CD4-positive, alpha-beta T cell treated with Interleukin-17A for 1 hour (primary cell): ENCODE data around the gene PACRG.
"Not testable (repeated sequence)": the region's sequence is repeated elsewhere in the genome, so short reads cannot be mapped to it uniquely, and the experiment has no call there.

Experiments
- DNase-seq: peaks from one replicate; pipeline ENCODE4 v3.0.0-alpha.2; 2020

The PACRG gene

DNA sequence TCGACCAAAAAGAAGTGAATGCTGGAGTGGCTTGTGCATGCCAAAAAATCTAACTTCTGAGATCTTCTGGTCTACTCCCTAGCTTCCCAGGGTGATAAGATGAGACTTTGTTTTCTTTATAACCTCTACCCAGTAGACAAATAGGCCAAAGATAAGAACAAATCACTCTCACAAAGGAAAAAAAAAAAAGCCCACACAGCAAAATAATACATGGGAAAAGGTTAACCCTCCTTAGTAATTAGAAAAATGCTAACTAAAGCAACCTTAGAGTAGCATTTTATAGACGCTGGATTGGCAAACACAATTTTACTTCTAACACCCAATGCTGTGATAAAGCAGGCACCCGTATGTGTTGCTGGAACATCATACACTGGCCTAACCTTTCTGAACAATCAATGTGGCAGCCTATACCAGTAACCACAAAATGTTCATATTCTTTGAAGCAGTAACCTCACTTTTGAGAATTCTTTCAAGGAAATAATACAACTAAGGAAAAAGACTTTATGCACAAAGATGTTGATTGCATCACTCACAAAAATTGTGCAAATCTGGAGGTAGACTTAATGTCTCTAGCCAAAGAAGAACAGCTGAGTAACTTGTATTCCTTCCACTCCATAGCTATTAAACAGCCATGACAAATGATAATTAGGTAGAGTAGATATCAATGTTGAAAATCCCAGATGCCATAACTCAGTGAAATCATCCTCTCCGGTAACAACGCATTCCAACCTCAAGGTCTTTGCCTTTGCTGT is 570.5 kb downstream of the PACRG start:
- no peak for DNase-seq

DNA sequence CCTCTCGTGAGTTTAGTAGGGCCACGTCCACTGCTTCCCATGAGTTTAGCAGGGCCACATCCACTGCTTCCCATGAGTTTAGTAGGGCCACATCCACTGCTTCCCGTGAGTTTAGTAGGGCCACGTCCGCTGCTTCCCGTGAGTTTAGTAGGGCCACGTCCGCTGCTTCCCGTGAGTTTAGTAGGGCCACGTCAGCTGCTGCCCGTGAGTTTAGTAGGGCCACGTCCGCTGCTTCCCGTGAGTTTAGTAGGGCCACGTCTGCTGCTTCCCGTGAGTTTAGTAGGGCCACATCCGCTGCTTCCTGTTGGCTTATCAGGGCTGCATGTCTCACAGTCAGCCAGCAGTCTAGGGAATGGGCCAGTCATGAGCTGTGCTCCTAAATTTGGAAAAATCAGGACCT is 573.1 kb downstream of the PACRG start:
- no peak for DNase-seq

DNA sequence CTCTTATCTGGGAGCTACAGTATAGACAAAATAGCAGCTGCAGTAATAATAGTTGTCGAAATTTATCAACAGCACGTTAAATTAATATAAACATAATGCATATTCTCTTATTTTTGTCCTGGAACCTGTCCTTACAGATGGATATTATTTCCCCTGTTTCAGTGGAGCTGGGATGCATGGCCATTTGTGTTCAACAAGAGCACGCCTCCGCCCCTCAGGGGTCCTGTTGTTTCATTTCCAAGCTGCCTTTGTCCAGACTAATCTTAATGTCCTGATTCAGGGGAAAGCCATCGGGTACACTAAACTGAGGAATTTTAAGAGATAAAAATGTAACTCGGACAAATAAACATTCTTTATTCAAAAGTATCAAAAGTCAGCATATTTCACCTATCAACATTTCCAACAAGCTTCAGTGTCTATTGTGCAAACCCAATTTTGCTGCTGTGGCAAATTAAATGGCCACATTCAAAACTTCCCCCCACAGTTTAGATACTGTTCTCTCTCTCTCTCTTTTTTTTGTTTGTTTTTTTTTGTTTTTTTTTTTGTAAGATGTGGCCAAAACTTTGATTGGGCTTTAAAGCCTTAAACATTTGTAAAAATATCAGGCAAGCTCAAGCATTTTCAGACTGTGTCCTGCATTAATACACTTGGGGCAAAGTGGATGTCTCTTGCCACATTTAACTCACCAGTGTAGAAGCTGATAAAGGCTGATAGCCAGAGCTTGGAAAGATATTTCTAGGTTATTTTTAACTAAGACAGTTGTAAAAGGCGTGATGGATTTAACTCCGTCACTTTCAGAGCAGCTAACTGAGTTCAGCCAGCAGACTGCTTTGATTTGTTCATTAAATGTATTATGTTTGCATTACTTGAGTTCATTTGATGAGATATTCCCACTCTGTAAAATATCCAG is 574.2 kb downstream of the PACRG start:
- no peak for DNase-seq

DNA sequence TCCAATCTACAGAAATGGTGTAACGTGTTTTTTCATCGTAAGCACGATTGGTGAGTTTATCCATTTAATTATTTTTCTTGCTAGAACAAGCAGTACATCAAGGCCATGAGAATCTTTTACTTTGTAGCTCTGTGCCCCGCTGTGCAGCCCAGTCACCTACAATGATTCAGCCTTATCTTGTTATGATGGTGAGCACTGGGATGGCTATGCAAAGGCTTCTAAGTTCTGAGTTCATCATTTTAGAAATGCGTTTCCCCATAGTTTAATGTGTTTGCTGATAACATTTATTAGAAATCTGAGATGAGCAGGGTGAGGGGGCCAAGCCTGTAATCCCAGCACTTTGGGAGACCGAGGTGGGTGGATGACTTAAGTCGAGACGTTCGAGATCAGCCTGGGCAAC is 575.0 kb downstream of the PACRG start:
- DNase-seq, result no peak

DNA sequence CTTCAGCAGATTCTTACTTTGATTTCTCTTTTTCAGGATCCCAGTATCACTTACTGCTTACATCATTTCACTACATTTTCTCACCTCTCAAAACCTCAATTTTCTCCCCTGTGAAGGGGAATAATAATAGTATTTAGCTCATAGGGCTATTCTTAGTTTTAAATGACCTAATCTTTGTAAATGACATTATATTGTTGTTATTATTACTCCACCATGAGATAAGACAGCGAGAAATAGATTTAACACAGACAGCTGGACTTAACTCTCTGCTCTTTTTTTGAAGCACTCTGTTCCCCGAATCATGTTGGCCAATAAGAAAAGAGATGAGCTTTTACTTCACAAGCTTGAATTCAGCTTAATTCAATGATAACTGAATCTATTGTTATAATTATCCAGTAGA is 578.2 kb downstream of the PACRG start:
- DNase-seq, result no peak

DNA sequence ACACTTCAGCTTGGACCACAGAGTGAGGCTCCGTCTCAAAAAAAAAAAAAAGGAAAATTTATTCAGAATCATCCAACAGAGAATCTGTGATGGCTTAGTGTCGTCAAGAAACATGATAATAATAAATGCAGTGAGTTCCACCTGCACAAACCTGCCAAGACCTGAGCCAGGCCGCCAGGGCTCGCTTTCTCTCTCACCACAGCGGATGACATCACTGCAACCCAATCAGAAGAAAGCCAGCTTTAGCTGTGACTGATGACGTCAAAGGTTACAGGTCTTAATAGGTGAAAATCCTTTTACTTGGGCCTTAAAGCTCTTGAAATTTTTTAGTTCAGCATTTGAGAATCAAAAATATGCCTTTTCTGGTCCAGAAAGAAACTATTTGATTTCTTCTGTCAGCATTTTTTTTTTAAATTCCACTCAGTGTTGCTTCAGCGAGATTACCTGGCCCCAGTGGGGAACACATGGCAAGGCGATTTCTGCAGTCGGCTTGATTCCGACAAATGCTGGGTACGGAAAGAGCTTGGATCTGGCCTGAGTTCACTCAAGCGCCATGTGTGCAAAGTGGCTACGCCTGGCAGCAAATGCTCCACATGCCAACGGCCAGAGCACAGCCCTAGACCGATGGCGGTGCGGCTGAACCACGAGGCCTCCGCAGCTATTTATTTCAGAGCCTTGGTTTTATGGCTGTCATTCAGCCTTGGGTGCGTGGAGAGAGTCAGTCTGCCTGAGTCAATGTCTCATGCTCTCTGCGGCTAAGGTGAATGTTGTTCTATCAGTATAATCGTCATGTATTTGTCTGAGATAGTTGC is 581.1 kb downstream of the PACRG start:
- DNase-seq, result no peak

DNA sequence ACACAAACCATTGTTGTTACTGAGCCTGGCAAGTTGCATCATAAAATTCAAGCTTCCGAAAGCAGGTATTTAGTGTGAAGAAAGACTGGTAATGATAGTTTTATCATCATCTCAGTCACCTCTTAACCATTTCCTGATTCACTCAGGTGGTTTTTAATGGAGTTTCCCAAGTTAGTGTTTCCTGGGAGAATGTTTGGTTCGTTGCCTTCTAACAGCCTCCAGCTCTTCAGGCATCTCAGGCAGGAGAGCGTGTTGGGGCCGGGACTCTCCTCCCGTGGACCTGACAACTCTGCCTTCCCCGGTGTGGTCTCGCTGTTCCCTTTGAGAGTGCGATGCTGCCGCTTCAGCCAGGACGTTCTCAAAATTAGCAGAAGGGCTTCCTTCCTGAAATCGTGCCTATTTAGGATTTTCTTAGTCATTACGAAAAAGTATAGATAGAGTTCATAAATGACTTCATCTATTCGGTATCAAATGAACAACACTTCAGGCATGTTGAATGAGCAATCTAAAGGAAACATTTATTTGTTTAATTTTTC is 581.8 kb downstream of the PACRG start:
- DNase-seq, result no peak

DNA sequence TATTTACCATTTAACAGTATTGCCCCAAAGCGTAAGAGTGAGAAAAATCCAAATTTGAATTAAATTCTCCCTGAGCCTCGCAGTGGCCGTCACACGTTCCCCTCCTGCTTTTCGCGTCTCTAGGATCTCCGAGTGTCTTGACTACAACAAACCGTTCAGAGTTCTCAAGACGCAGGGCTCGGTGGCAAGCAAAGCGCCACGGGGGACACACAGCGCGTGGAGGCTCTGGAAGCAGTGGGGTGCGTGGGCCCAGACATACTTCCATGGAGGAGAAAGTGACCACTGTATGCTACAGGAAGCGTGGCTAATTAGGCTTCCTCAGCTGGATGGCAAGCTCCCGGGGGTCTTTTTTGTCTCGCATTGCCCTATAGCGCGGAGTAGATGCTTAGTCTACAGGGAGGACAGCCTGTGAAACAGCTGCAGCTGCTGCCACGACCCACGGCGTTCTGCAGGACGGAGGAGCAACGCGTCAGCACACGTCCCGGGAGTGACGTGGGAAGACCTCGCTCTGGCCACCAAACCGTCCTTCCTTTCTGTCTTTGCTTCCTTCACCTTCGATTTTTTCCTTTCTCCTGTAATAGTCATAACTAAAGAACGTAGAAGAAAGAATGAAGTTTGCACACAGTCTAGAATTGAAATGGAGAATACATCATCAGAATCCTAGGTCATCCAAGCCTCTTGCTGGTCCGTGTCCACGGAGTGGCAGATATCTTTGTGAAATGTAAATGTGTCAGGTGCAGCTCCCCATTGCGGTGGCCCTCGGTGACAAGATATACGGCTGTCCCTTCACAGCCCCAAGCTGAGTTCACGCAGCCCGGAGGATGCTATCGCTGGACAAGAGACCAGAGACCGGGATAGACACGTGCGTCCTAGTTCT is 582.6 kb downstream of the PACRG start:
- no peak for DNase-seq

DNA sequence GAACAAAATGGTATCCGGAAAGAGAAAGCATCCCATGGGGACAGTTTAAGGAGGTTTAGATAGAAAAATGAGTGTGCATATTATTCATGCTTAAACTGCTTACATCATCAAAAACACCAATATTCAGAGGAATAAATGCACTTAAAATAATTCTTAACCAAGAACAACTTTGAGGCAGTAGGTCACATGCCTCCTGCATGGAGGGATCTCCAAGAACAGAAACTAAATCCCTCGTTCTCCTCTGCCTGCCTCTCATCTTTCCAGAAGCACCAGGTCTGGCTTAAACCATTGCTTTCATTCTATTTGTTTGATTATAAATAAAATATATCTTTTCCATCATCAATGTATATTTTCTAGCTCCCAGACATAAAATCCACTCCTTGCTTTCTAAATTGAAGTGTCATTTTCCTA is 583.2 kb downstream of the PACRG start:
- no peak for DNase-seq

DNA sequence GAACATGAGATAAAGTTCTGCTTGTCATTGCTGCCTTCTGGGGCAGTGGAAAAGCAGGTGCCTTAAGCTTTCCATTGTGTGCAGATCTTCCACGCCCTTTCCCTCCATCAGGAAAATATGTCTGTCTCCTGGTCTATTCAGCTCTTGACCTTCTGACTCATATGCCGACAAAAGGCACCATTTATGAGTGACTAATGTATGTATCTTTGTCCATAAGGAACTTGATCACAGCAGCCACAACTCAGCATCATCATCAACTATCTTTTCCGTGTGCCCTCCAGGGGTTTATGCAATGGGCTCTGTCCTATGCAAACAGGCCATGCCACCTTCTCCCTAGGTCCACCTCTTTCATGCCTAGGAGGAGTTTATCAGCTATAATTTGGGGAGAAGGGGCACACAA is 584.1 kb downstream of the PACRG start:
- no peak for DNase-seq

DNA sequence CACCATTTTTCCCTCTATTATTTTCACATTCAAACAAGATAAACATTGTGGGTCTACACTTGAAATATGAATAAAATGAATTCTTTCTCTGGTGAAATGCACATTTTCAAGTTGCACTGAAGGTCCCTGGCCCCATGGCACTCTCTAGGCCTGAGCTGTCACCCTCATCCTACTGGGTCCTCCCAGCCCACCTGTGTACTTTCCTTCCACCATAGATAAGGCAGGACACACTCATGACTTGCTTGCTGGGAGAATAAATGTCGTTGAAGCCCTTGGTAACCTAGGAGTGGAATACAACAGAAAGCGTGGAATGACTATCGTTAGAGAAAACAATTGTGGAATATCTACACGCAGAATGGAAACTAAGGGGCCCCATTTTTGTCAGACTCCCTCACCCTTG is 585.8 kb downstream of the PACRG start:
- no peak for DNase-seq

DNA sequence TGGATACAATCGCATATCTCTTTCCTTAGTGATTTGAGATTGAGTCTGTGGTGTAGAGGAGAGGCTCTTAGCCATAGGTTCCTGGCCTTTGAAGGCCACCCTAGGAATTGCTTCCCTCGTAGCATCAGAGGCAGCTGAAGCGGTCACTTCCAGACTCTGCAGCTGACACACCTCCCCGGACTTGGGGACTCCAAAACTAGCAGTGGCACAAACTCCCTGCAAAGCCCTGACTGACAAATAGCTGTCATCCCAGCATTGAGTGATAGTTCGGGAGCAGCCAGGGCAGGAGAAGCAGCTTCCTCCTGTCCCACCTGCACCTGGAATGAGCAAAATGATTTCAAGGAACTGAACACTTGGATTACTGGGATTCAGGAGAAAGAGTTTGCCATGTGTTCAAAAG is 586.2 kb downstream of the PACRG start:
- no peak for DNase-seq

DNA sequence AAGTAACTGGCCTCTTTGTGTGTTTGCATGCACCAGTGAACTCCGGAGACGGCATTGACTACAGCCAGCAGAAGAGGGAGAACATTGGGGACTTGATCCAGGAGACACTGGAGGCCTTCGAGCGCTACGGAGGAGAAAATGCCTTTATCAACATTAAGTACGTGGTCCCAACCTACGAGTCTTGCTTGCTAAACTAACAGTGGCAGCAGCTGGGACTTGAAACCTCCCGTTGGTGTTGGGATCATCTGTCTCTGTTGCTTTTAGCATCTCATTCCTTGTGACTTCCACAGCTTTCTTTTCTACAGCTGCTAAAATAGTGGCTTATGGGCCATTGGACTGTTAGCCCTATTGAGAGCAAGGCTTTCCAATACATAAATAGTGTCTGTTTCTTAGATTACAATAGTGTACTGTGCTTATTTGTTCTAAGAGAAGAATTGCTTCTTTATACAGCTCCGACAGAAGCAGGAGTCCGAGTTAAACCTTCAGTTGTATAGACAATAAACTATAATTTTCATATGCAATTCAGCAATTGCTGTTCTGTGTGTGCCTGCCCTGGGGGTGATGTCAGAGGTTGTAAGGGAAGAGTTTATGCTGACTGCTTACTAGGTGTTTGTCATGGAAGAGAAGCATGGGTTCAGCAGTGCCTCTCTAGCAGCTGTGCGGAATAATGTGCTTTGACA is 587.2 kb downstream of the PACRG start:
- DNase-seq, result no peak

DNA sequence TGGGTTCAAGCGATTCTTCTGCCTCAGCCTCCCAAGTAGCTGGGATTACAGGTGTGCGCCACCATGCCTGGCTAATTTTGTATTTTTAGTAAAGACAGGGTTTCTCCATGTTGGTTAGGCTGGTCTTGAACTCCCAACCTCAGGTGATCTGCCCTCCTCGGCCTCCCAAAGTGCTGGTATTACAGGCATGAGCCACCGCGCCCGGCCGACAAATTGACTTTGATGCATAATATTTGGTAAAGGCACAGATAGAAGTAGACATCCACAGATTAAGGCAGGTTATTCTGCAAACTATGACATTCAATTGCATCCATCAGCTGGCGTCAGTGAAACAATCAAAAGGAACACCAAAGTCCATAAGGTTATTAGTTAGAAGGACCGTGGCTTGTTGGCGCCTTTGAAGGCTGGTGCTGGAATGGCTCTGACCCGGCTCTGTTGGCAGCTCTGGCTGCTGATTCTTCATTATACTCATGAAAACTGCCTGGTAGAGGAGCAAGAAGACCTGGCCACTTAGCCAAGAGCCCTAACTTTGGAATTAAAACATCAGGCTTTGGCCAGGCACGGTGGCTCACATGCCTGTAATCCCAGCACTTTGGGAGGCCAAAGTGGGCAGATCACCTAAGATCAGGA is 589.2 kb downstream of the PACRG start:
- not testable (repeated sequence) for DNase-seq

DNA sequence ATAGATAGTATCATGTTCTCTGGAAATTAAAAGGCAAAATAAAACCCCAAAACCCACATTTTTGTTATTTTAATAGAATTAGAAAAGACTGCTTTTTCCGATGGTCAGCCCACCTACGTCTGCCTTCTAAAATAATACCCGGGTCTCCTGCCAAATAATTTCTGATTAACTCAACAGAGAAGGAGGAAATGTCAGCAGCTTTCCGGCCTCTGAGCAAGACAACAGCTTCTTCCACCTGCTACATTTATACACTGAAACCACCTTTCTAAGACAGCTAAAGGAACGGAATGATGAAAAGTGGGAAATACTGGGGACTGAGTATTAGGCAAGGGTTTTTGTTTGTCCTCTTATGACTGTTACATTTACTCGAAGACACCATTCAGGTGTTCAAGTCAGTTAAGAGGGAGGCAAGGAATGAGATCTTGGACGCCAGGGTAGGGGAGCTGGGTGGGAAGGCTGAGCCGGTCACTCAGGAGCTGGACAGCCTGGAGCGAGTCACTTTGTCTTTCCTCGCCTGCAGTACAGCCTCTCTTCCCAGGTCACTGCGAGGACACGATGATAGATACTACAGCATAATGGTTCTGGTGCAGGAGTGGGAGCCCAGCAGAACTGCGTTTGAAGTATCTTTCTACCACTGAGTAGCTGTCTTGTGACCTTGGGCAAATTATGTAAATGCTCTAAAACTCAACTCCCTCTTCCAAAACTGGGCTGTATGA is 590.5 kb downstream of the PACRG start:
- no peak for DNase-seq

DNA sequence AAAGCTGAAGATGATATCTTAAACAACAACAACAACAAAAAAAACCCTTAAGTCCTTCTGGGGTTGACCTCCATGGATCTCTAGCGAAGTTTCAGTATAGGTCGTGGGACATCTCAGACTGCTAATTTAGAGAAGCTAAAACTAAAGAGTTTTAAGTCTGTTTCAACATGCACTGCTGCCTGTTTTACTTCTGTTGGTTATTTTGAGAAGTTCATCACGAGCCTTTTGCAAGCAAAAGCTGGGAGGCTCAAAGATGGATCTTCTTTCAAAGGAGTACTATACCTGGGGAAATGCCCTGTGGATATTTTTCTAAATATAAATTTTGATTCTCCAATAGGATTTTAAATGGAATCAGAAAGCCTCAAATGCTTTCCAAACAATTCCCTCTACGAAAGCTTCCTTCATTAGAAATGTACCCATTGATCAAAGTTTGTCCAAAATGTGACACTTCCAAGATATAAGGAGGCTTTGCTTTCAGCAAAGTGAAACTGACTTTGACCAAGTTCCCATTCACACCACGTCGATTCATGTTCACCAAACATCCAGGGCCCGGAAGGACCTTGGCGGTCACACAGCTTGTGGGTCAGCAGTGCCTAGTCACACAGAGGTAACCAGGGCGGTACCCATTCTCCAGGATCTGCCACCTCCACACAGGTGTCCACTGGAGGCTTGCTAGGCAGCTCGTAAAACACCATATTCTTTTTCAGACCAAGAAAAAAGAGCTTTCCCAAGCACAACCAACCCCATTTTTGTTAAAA is 592.0 kb downstream of the PACRG start:
- DNase-seq, result no peak

DNA sequence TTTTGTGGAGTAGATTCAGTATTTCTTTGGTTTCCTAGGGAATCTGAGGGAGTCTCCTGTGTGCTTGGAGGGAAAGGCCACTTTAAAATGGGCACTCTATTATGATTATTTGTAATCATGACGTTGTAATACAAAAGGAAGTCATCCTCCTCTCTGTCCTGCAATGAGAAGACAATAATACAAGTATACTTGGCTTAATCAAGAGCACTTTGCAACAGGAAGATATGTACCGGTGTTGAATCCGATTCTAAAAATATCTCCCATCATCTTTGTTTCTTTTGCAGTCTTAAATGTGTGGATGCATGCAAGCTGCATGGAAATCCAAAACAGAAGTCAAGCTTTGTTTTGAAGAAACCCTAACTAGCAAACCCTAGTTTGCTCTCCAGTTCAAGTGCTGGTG is 592.6 kb downstream of the PACRG start:
- DNase-seq, result no peak

DNA sequence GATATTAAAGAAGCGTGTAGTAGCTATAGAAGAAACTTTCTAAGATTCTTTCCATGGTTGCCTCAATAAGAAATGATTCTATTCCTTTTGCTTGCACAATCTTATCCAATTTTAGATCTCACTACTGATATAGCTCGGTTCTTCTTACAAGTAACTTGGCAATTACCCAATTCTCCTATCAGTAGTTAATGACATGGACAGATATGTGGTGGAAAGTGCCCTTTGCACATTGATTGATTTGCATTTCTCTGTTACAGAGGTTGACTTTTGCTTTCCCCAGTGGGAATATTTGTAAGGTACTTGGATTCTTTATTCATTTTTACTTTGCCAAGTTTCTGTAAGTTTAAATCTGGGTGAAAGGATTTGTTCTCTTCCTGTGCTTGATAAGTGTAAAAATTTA is 593.0 kb downstream of the PACRG start:
- DNase-seq, result no peak

DNA sequence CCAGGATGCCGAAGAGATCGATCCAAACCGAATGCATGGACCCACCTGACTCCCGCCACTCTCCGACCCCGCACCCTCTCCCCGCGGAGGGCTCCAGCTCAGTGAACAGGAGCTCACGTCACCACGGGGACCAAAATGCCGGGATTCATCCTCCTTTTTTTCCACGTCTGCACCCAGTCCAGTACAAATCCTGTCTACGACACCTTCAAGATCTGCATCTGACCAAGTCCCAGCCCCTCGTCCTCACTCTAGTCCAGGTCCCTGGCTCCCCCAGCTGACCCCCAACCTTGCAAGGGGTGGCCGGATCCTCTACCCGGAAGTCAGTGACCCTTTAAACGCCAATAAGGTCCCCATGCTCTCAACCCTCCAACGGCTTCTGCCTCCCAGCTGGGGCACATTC is 593.9 kb downstream of the PACRG start:
- DNase-seq, result no peak

DNA sequence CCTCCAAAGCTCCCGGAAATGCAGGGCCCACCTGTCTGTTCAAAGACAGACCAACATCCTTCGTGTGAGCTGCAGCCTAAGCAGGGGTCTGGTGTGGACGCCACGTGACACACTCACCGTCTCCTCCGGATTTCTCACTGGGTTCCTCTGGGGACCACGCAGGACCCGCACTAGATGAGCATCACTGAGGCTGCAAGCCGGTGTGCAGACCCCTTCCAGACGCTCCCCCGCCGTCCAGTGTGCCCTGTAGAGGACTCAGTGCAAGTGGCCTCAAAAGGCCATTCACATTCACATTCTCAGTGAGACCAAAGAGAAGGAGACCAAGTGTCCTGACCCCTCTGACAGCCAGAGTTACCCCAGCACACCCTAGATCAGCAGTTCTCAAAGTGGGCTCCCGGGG is 595.5 kb downstream of the PACRG start:
- DNase-seq, result no peak
